A673 (cell line): ENCODE measurements around the gene GOLGA7B. TPM values are rescaled to one million over a fixed set of nuclear protein-coding genes. Genes with fewer than 3 reads are reported as not detected.

Experiments
- BruUV-seq: library from RNA; stranded (reverse); fragments of 400-500 nt; replicated peaks from 2 replicates; lab custom pipeline; 2021; lab: Mats Ljungman, UMichigan
- CTCF ChIA-PET: fragments of 300-600 bp; sonication (Branson Sonifier 250); formaldehyde crosslinking; loops from one replicate; lab custom pipeline; 2022; ENCODE audit warnings: antibody characterized with exemption; lab: Charles Lee
- POLR2A ChIA-PET: fragments of 300-600 bp; sonication (Branson Sonifier 250); formaldehyde crosslinking; loops from one replicate; lab custom pipeline; 2022; ENCODE audit warnings: antibody characterized with exemption; ENCODE audit not compliant: low non-redundant PET; lab: Charles Lee
- DNase-seq: peaks from one replicate; pipeline ENCODE4 v3.0.0-alpha.2; 2015; ENCODE audit warnings: low spot score
- H3K27ac ChIP-seq: fragments of 200-600 bp; sonication (generic); 2 replicates; pipeline ENCODE4 v1.5.1; 2016; ENCODE audit warnings: mixed run types, low read depth, mild to moderate bottlenecking, mixed read lengths, antibody characterized with exemption, low read length; ENCODE audit not compliant: poor library complexity, severe bottlenecking
- H3K27me3 ChIP-seq: fragments of 200-600 bp; sonication (generic); replicated peaks from 2 replicates; pipeline ENCODE4 v1.6.1; 2017; ENCODE audit warnings: mixed run types, low read depth, mild to moderate bottlenecking, mixed read lengths, antibody characterized with exemption, low read length; ENCODE audit not compliant: insufficient read depth, poor library complexity
- H3K36me3 ChIP-seq: fragments of 200-600 bp; sonication (generic); 2 replicates; pipeline ENCODE4 v1.6.1; 2016; ENCODE audit warnings: mixed run types, mild to moderate bottlenecking, mixed read lengths, antibody characterized with exemption, low read length; ENCODE audit not compliant: insufficient read depth, poor library complexity, severe bottlenecking
- H3K4me1 ChIP-seq: fragments of 200-600 bp; sonication (generic); 2 replicates; pipeline ENCODE4 v1.6.1; 2017; ENCODE audit warnings: mixed run types, mild to moderate bottlenecking, mixed read lengths, antibody characterized with exemption, low read length; ENCODE audit not compliant: insufficient read depth, poor library complexity, severe bottlenecking
- H3K4me3 ChIP-seq: fragments of 200-600 bp; sonication (generic); 2 replicates; pipeline ENCODE4 v1.5.1; 2016; ENCODE audit warnings: low read depth, mixed run types, mild to moderate bottlenecking, mixed read lengths, low read length; ENCODE audit not compliant: poor library complexity, severe bottlenecking
- H3K9me3 ChIP-seq: fragments of 200-600 bp; sonication (generic); 2 replicates; pipeline ENCODE4 v1.6.1; 2016; ENCODE audit warnings: mixed run types, low read depth, mild to moderate bottlenecking, mixed read lengths, antibody characterized with exemption, low read length; ENCODE audit not compliant: poor library complexity, severe bottlenecking
- EZH2 ChIP-seq: fragments of 200-600 bp; sonication (generic); IDR thresholded peaks from 2 replicates; pipeline ENCODE4 v1.6.1; 2017; ENCODE audit warnings: borderline replicate concordance, low read depth, mild to moderate bottlenecking, mixed read lengths, antibody characterized with exemption, low read length; ENCODE audit not compliant: poor library complexity, severe bottlenecking
- intact Hi-C: fragments of 100-400 bp; cut with micrococcal nuclease; formaldehyde crosslinking; loops from one replicate; pipeline ENCODE4 v1.10.0; 2022; ENCODE audit not compliant: unreplicated experiment
- total RNA-seq: library from RNA; stranded (reverse); gene quantifications from 2 replicates; pipeline ENCODE4 v1.2.3, GENCODE V29; 2021
- TF ChIP-seq, protein P1 (sequence below): fragments of 300-800, 200-600 bp; sonication (generic); conservative IDR thresholded peaks from 2 replicates; pipeline ENCODE4 v1.5.1; 2017; ENCODE audit warnings: low read depth, mild to moderate bottlenecking, antibody characterized with exemption, low read length, moderate library complexity, mixed read lengths

Gene GOLGA7B
- total RNA-seq, 1 experiment from 2014 or later = 0.64 TPM

- intact Hi-C loops = no loop called here
Measured at GRCh38 chr10:97904018-97904381, 54.4 kb downstream of the GOLGA7B start.

GRCh38 chr10:97904576-97904975 is 54.9 kb downstream of the GOLGA7B start:
- Histone ChIP-seq H3K27me3 (peaks cover 15% of the 10 kb centered on the region), H3K4me1 (no peaks in the 10 kb centered on the region), H3K4me3 (no peak overlapping the region), H3K36me3 (no peaks in the 10 kb centered on the region), H3K27ac (no peak overlapping the region), H3K9me3 (no peaks in the 10 kb centered on the region)
- intact Hi-C loops = no loop called here
- no TSS peak for BruUV-seq
- no peak for TF ChIP-seq EZH2
- TF ChIP-seq, protein P1, sequence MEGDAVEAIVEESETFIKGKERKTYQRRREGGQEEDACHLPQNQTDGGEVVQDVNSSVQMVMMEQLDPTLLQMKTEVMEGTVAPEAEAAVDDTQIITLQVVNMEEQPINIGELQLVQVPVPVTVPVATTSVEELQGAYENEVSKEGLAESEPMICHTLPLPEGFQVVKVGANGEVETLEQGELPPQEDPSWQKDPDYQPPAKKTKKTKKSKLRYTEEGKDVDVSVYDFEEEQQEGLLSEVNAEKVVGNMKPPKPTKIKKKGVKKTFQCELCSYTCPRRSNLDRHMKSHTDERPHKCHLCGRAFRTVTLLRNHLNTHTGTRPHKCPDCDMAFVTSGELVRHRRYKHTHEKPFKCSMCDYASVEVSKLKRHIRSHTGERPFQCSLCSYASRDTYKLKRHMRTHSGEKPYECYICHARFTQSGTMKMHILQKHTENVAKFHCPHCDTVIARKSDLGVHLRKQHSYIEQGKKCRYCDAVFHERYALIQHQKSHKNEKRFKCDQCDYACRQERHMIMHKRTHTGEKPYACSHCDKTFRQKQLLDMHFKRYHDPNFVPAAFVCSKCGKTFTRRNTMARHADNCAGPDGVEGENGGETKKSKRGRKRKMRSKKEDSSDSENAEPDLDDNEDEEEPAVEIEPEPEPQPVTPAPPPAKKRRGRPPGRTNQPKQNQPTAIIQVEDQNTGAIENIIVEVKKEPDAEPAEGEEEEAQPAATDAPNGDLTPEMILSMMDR = no peak
- ChIA-PET CTCF (interaction anchor here (1.1 kb wide), 1 partner anchor 10 kb away, joined by 3 read pairs; no protein-coding TSS in a partner anchor), POLR2A (no interaction called here)
- no peak for DNase-seq

More at GRCh38 chr10:97904018-97904381, 54.4 kb downstream of the GOLGA7B start:
- TF ChIP-seq, protein P1 = no peak
- TF ChIP-seq EZH2 = no peak
- ChIA-PET CTCF (interaction anchor here (1.1 kb wide), 1 partner anchor 11 kb away, joined by 3 read pairs; no protein-coding TSS in a partner anchor), POLR2A (no interaction called here)
- Histone ChIP-seq H3K27me3 (peaks cover 9% of the 10 kb centered on the region), H3K27ac (no peak overlapping the region), H3K4me1 (no peaks in the 10 kb centered on the region), H3K36me3 (no peaks in the 10 kb centered on the region), H3K9me3 (no peaks in the 10 kb centered on the region), H3K4me3 (no peak overlapping the region)
- no peak for DNase-seq
- no TSS peak for BruUV-seq

GRCh38 chr10:97905276-97905675 is 55.6 kb downstream of the GOLGA7B start:
- Histone ChIP-seq H3K27me3 (peaks cover 22% of the 10 kb centered on the region), H3K36me3 (no peaks in the 10 kb centered on the region), H3K27ac (no peak overlapping the region), H3K4me3 (no peak overlapping the region), H3K9me3 (no peaks in the 10 kb centered on the region), H3K4me1 (no peaks in the 10 kb centered on the region)
- no peak for DNase-seq
- POLR2A ChIA-PET = no interaction called here
- CTCF ChIA-PET = no interaction called here
- intact Hi-C loops = no loop called here
- BruUV-seq = no TSS peak
- TF ChIP-seq, protein P1 = no peak
